DOHH2 (cell line): ENCODE results near the gene PPIB.

Source experiments
- CTCF ChIP-seq: fragments of 200-600 bp; sonication (generic); IDR thresholded peaks from one replicate; pipeline ENCODE4 v1.5.1; 2014; ENCODE audit warnings: antibody characterized with exemption, mild to moderate bottlenecking, low read depth, low read length; ENCODE audit not compliant: poor library complexity, severe bottlenecking
- EZH2phosphoT487 ChIP-seq: fragments of 200-600 bp; sonication (generic); IDR thresholded peaks from 2 replicates; pipeline ENCODE4 v1.6.1; 2017; ENCODE audit warnings: borderline replicate concordance, mild to moderate bottlenecking, antibody characterized with exemption, low read length, moderate library complexity, mixed read lengths

GRCh38 chr15:64146520-64146884 is 16.3 kb downstream of the PPIB start:
- TF ChIP-seq CTCF (no peak), EZH2phosphoT487 (no peak)
